ENCODE data around the gene CIB1. TPM values are rescaled to one million over a fixed set of nuclear protein-coding genes. Genes with fewer than 3 reads are reported as not detected.

Gene CIB1
- total and polyA plus RNA-seq, 2 of the 8 experiments (the other 6 are each of a cell fraction or from before 2014, with no cell fraction given) = 26.0 to 63.5 TPM

GRCh38 chr15:90228960-90229359, 4.8 kb downstream of the CIB1 start (continued):
- TF ChIP-seq SAP30 (IDR thresholded peaks at IDR 0.05; ENCODE audit: insufficient read depth, insufficient replicate concordance, low read length) (no peak), CTBP2 (IDR thresholded peaks at IDR 0.05; ENCODE audit: borderline replicate concordance, insufficient read depth, insufficient read length, low read length) (no peak), JUND (IDR thresholded peaks at IDR 0.05; ENCODE audit: low read length) (no peak), SP1 (IDR thresholded peaks at IDR 0.05; ENCODE audit: low read depth, low read length) (no peak)
